Cardiac muscle cell (in vitro differentiated cells and primary cell): ENCODE data around the gene SGMS1. TPM values are rescaled to one million over a fixed set of nuclear protein-coding genes. Genes with fewer than 3 reads are reported as not detected.

Experiments
- DNase-seq, 2 donors: peaks; one replicate each; pipeline versions ENCODE4 v3.0.0 to v3.0.0-alpha.2; 2010 to 2017; ENCODE audit warnings: low read depth in 1 of 2, low spot score in 1 of 2
- H3K27ac ChIP-seq: fragments of 200-600 bp; sonication (generic); 2 replicates; pipeline ENCODE4 v1.5.1; 2016
- H3K27me3 ChIP-seq: fragments of 200-600 bp; sonication (generic); 2 replicates; pipeline ENCODE4 v1.6.0; 2016; ENCODE audit warnings: control low read depth
- H3K36me3 ChIP-seq: fragments of 200-600 bp; sonication (generic); 2 replicates; pipeline ENCODE4 v1.5.1; 2016; ENCODE audit warnings: control low read depth
- H3K4me1 ChIP-seq: fragments of 200-600 bp; sonication (generic); 2 replicates; pipeline ENCODE4 v1.8.1; 2017; ENCODE audit warnings: low read depth, mild to moderate bottlenecking, mixed run types
- H3K4me3 ChIP-seq: fragments of 200-600 bp; sonication (generic); 2 replicates; pipeline ENCODE4 v1.5.1; 2016; ENCODE audit warnings: mild to moderate bottlenecking
- H3K9me3 ChIP-seq: fragments of 200-600 bp; sonication (generic); 2 replicates; pipeline ENCODE4 v1.5.1; 2017; ENCODE audit warnings: low read depth, mild to moderate bottlenecking, control low read depth
- CTCF ChIP-seq: IDR thresholded peaks from 2 replicates; pipeline ENCODE4 v1.5.1; 2012; ENCODE audit warnings: low read depth, mild to moderate bottlenecking, low read length
- polyA plus RNA-seq: library from polyadenylated mRNA; unstranded; fragments of >200 nt; fragmentation: Nextera tagmentation; extraction: Ambion mirVana; gene quantifications from 2 replicates; pipeline ENCODE4 v1.2.1, GENCODE V29; 2016
- total RNA-seq: library from RNA; depleted of rRNA; stranded (reverse); fragments of >200 nt; gene quantifications from 2 replicates; pipeline ENCODE4 v1.2.3, GENCODE V29; 2016

Gene SGMS1
- total and polyA plus RNA-seq, 2 experiments from 2014 or later, result 12.1 to 41.6 TPM

GRCh38 chr10:50345545-50345944 is 278.2 kb downstream of the SGMS1 start:
- H3K27ac ChIP-seq, result no peak overlapping the region

GRCh38 chr10:50343702-50344331 is 279.9 kb downstream of the SGMS1 start:
- Histone ChIP-seq H3K27me3 (no peaks in the 10 kb centered on the region), H3K27ac (no peak overlapping the region), H3K36me3 (no peaks in the 10 kb centered on the region), H3K9me3 (no peaks in the 10 kb centered on the region), H3K4me3 (no peak overlapping the region), H3K4me1 (no peaks in the 10 kb centered on the region)
- DNase-seq, result no peak
- TF ChIP-seq CTCF, result no peak

More at GRCh38 chr10:50345545-50345944, 278.2 kb downstream of the SGMS1 start:
- H3K27me3 ChIP-seq, result no peaks in the 10 kb centered on the region
- no peak for DNase-seq
- H3K9me3 ChIP-seq, result no peaks in the 10 kb centered on the region
- no peak for TF ChIP-seq CTCF
- H3K4me1 ChIP-seq, result no peaks in the 10 kb centered on the region
- no peaks in the 10 kb centered on the region for H3K36me3 ChIP-seq
- no peak overlapping the region for H3K4me3 ChIP-seq

- no peak overlapping the region for H3K27ac ChIP-seq
- TF ChIP-seq CTCF, result no peak
- H3K36me3 ChIP-seq, result no peaks in the 10 kb centered on the region
- no peaks in the 10 kb centered on the region for H3K27me3 ChIP-seq
- H3K9me3 ChIP-seq, result no peaks in the 10 kb centered on the region
- no peak for DNase-seq
- H3K4me3 ChIP-seq, result no peak overlapping the region
- no peaks in the 10 kb centered on the region for H3K4me1 ChIP-seq
Observed at GRCh38 chr10:50341987-50342386, 281.8 kb downstream of the SGMS1 start.

- H3K27me3 ChIP-seq, result no peaks in the 10 kb centered on the region
- no peak for DNase-seq
- TF ChIP-seq CTCF, result no peak
- no peak overlapping the region for H3K27ac ChIP-seq
- no peaks in the 10 kb centered on the region for H3K4me1 ChIP-seq
- no peak overlapping the region for H3K4me3 ChIP-seq
- H3K9me3 ChIP-seq, result no peaks in the 10 kb centered on the region
- H3K36me3 ChIP-seq, result no peaks in the 10 kb centered on the region
Observed at GRCh38 chr10:50336140-50336539, 287.6 kb downstream of the SGMS1 start.

GRCh38 chr10:50335397-50335796 is 288.4 kb downstream of the SGMS1 start:
- Histone ChIP-seq H3K4me3 (no peak overlapping the region), H3K36me3 (no peaks in the 10 kb centered on the region), H3K9me3 (no peaks in the 10 kb centered on the region), H3K4me1 (no peaks in the 10 kb centered on the region), H3K27ac (no peak overlapping the region), H3K27me3 (no peaks in the 10 kb centered on the region)
- TF ChIP-seq CTCF, result no peak
- DNase-seq, result no peak

- H3K36me3 ChIP-seq, result no peaks in the 10 kb centered on the region
- no peak overlapping the region for H3K27ac ChIP-seq
- no peak for DNase-seq
- H3K27me3 ChIP-seq, result no peaks in the 10 kb centered on the region
- H3K9me3 ChIP-seq, result no peaks in the 10 kb centered on the region
- H3K4me1 ChIP-seq, result no peaks in the 10 kb centered on the region
- TF ChIP-seq CTCF, result no peak
- no peak overlapping the region for H3K4me3 ChIP-seq
Observed at GRCh38 chr10:50334273-50334672, 289.5 kb downstream of the SGMS1 start.
